Measurements from ENCODE around the gene HERPUD1.
A peak's percentile ranks its signal among the peaks of the same experiment; 100 is the strongest.
"Not testable (repeated sequence)": the region's sequence is repeated elsewhere in the genome, so short reads cannot be mapped to it uniquely, and the experiment has no call there.

The HERPUD1 gene

GRCh38 chr16:56929639-56930038 is 2.3 kb upstream of the HERPUD1 start:
- DNase-seq, result no peak
- Histone ChIP-seq H3K9me3 (ENCODE audit: control extremely low read depth in 1 of 5, control insufficient read depth in 4 of 5, insufficient read depth in 2 of 5, low read depth in 1 of 5, low read length in 4 of 5) (no peaks in the 10 kb centered on the region), H3K4me1 (ENCODE audit: control extremely low read depth in 1 of 4, control insufficient read depth in 4 of 4, insufficient read depth in 4 of 4, low read length in 3 of 4) (peaks cover 5 to 31% (median 18%) of the 10 kb centered on the region in 4 experiments), H3K4me3 (ENCODE audit: control insufficient read depth in 1 of 7, extremely low read depth in 1 of 7, insufficient read depth in 4 of 7, low read depth in 2 of 7, low read length in 6 of 7) (no peak overlapping the region), H3K27me3 (replicated peaks in 2 of 5; ENCODE audit: control insufficient read depth in 4 of 5, insufficient read depth in 5 of 5, low read length in 4 of 5) (peaks cover 0 to 25% (median 2%) of the 10 kb centered on the region in 5 experiments), H3K27ac (ENCODE audit: insufficient read depth in 1 of 2, low read depth in 1 of 2, low read length in 2 of 2, poor library complexity in 1 of 2, severe bottlenecking in 2 of 2) (no peak overlapping the region), H3K36me3 (ENCODE audit: control insufficient read depth in 4 of 4, insufficient read depth in 4 of 4, low read length in 3 of 4) (no peaks in the 10 kb centered on the region)
- POLR2A ChIA-PET, result no interaction called here
- CTCF ChIA-PET, result no interaction called here
- WGBS (ENCODE audit: insufficient coverage), result 100% methylated on average over 3 of the region's 4 CpGs

GRCh38 chr16:56930486-56931270 is 1.3 kb upstream of the HERPUD1 start:
- 91% methylated on average over 14 of the region's 15 CpGs for WGBS (ENCODE audit: insufficient coverage)
- no peaks in the 10 kb centered on the region for H3K9me3 ChIP-seq (ENCODE audit: control extremely low read depth in 1 of 5, control insufficient read depth in 4 of 5, insufficient read depth in 2 of 5, low read depth in 1 of 5, low read length in 4 of 5)
- peak overlapping the region in 1 of 2 experiments; percentile 92 for H3K27ac ChIP-seq (ENCODE audit: insufficient read depth in 1 of 2, low read depth in 1 of 2, low read length in 2 of 2, poor library complexity in 1 of 2, severe bottlenecking in 2 of 2)
- ChIA-PET CTCF (interaction anchor here (0.7 kb wide), 1 partner anchor 12 kb away, joined by 3 read pairs; no protein-coding TSS in a partner anchor), POLR2A (no interaction called here)
- H3K4me1 ChIP-seq (ENCODE audit: control extremely low read depth in 1 of 4, control insufficient read depth in 4 of 4, insufficient read depth in 4 of 4, low read length in 3 of 4), result peaks cover 5 to 29% (median 18%) of the 10 kb centered on the region in 4 experiments
- H3K4me3 ChIP-seq (ENCODE audit: control insufficient read depth in 1 of 7, extremely low read depth in 1 of 7, insufficient read depth in 4 of 7, low read depth in 2 of 7, low read length in 6 of 7), result no peak overlapping the region
- H3K27me3 ChIP-seq (replicated peaks in 2 of 5; ENCODE audit: control insufficient read depth in 4 of 5, insufficient read depth in 5 of 5, low read length in 4 of 5), result peaks cover 0 to 23% (median 2%) of the 10 kb centered on the region in 5 experiments
- H3K36me3 ChIP-seq (ENCODE audit: control insufficient read depth in 4 of 4, insufficient read depth in 4 of 4, low read length in 3 of 4), result peaks cover 0 to 8% (median 5%) of the 10 kb centered on the region in 4 experiments
- no peak for DNase-seq

GRCh38 chr16:56931271-56931891 is 561 bp upstream of the HERPUD1 start:
- no peak for DNase-seq
- peaks cover 2 to 15% (median 8%) of the 10 kb centered on the region in 4 experiments for H3K36me3 ChIP-seq (ENCODE audit: control insufficient read depth in 4 of 4, insufficient read depth in 4 of 4, low read length in 3 of 4)
- WGBS (ENCODE audit: insufficient coverage), result 44% methylated on average over 16 of the region's 25 CpGs
- H3K9me3 ChIP-seq (ENCODE audit: control extremely low read depth in 1 of 5, control insufficient read depth in 4 of 5, insufficient read depth in 2 of 5, low read depth in 1 of 5, low read length in 4 of 5), result no peaks in the 10 kb centered on the region
- H3K4me1 ChIP-seq (ENCODE audit: control extremely low read depth in 1 of 4, control insufficient read depth in 4 of 4, insufficient read depth in 4 of 4, low read length in 3 of 4), result peaks cover 5 to 29% (median 18%) of the 10 kb centered on the region in 4 experiments
- H3K27ac ChIP-seq (ENCODE audit: insufficient read depth in 1 of 2, low read depth in 1 of 2, low read length in 2 of 2, poor library complexity in 1 of 2, severe bottlenecking in 2 of 2), result peak overlapping the region; percentile 75 to 92
- H3K27me3 ChIP-seq (replicated peaks in 2 of 5; ENCODE audit: control insufficient read depth in 4 of 5, insufficient read depth in 5 of 5, low read length in 4 of 5), result peaks cover 0 to 17% (median 2%) of the 10 kb centered on the region in 5 experiments
- POLR2A ChIA-PET, result interaction anchor here (1.1 kb wide), 1 partner anchor 11 kb away, joined by 3 read pairs; no protein-coding TSS in a partner anchor
- peak overlapping the region; percentile 21 to 99 (median 97) for H3K4me3 ChIP-seq (ENCODE audit: control insufficient read depth in 1 of 7, extremely low read depth in 1 of 7, insufficient read depth in 4 of 7, low read depth in 2 of 7, low read length in 6 of 7)
- CTCF ChIA-PET, result no interaction called here

- POLR2A ChIA-PET, result no interaction called here
Measured at GRCh38 chr16:56932721-56933619, 1.0 kb downstream of the HERPUD1 start.

DNA sequence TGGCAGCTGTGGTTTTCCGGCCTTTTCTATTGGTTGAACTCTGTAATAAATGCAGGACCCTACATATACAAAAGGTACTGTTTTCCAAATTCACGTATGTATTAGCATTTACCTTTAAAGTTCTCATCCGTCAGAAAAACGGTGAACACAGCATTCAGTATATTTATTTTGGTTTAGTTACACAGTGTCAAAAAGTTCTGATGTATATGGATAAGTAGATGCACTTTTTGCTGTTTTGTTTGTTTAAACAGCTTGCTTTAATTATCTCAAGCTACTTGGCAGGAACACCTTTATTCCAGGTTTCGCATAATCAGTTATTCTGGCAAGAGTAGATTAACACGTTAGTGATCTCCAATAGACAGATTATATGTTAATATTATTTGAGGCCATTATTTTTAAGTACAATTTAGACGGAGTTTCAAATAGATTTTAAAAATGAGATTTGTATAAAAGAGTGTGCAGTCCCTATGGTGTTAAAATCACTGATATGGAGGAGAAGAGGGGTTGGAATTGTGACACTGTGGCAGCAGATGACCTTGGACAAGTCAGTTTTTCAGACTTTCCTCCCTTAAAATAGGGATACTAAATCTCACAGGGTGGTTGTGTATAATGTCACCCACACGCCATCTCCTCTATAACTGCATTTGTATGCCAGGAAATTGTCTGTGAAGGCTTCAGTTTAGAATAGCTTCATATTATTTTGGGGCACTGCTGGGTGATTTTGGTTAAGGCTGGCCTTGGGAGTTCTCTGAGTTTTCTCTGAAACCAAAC is 2.1 kb downstream of the HERPUD1 start:
- peaks cover 18 to 38% (median 29%) of the 10 kb centered on the region in 4 experiments for H3K36me3 ChIP-seq (ENCODE audit: control insufficient read depth in 4 of 4, insufficient read depth in 4 of 4, low read length in 3 of 4)
- 61% methylated on average over 2 of the region's 8 CpGs for WGBS (ENCODE audit: insufficient coverage)
- ChIA-PET POLR2A (interaction anchor here (0.7 kb wide), 1 partner anchor 8 kb away, joined by 3 read pairs; no protein-coding TSS in a partner anchor), CTCF (interaction anchor here (0.5 to 1.4 kb wide), 4 partner anchors 19 to 80 kb away, joined by 3 to 6 read pairs (median 4); no protein-coding TSS in a partner anchor)
- peak overlapping the region in 4 of 7 experiments; percentile 17 to 98 (median 85) for H3K4me3 ChIP-seq (ENCODE audit: control insufficient read depth in 1 of 7, extremely low read depth in 1 of 7, insufficient read depth in 4 of 7, low read depth in 2 of 7, low read length in 6 of 7)
- peaks cover 5 to 29% (median 20%) of the 10 kb centered on the region in 4 experiments for H3K4me1 ChIP-seq (ENCODE audit: control extremely low read depth in 1 of 4, control insufficient read depth in 4 of 4, insufficient read depth in 4 of 4, low read length in 3 of 4)
- no peaks in the 10 kb centered on the region for H3K9me3 ChIP-seq (ENCODE audit: control extremely low read depth in 1 of 5, control insufficient read depth in 4 of 5, insufficient read depth in 2 of 5, low read depth in 1 of 5, low read length in 4 of 5)
- no peaks in the 10 kb centered on the region for H3K27me3 ChIP-seq (replicated peaks in 2 of 5; ENCODE audit: control insufficient read depth in 4 of 5, insufficient read depth in 5 of 5, low read length in 4 of 5)
- no peak for DNase-seq
- H3K27ac ChIP-seq (ENCODE audit: insufficient read depth in 1 of 2, low read depth in 1 of 2, low read length in 2 of 2, poor library complexity in 1 of 2, severe bottlenecking in 2 of 2), result peak overlapping the region in 1 of 2 experiments; percentile 92

More at GRCh38 chr16:56932721-56933619, 1.0 kb downstream of the HERPUD1 start:
- Histone ChIP-seq H3K4me1 (ENCODE audit: control extremely low read depth in 1 of 4, control insufficient read depth in 4 of 4, insufficient read depth in 4 of 4, low read length in 3 of 4) (peaks cover 5 to 29% (median 18%) of the 10 kb centered on the region in 4 experiments), H3K4me3 (ENCODE audit: control insufficient read depth in 1 of 7, extremely low read depth in 1 of 7, insufficient read depth in 4 of 7, low read depth in 2 of 7, low read length in 6 of 7) (peak overlapping the region; percentile 78 to 99 (median 97)), H3K27ac (ENCODE audit: insufficient read depth in 1 of 2, low read depth in 1 of 2, low read length in 2 of 2, poor library complexity in 1 of 2, severe bottlenecking in 2 of 2) (peak overlapping the region; percentile 75 to 92), H3K36me3 (ENCODE audit: control insufficient read depth in 4 of 4, insufficient read depth in 4 of 4, low read length in 3 of 4) (peaks cover 10 to 29% (median 22%) of the 10 kb centered on the region in 4 experiments), H3K27me3 (replicated peaks in 2 of 5; ENCODE audit: control insufficient read depth in 4 of 5, insufficient read depth in 5 of 5, low read length in 4 of 5) (peaks cover 0 to 5% (median 0%) of the 10 kb centered on the region in 5 experiments), H3K9me3 (ENCODE audit: control extremely low read depth in 1 of 5, control insufficient read depth in 4 of 5, insufficient read depth in 2 of 5, low read depth in 1 of 5, low read length in 4 of 5) (no peaks in the 10 kb centered on the region)
- DNase-seq, result peak; percentile 44 to 64 (median 55)
- 6% methylated on average over 18 of the region's 25 CpGs for WGBS (ENCODE audit: insufficient coverage)
- CTCF ChIA-PET, result interaction anchor here (1.3 to 1.4 kb wide), 2 partner anchors 20 to 70 kb away, joined by 4 to 6 read pairs; no protein-coding TSS in a partner anchor

GRCh38 chr16:56934599-56935145 is 2.7 kb downstream of the HERPUD1 start:
- DNase-seq; POLR2A ChIA-PET; H3K27me3 ChIP-seq (replicated peaks in 2 of 5; ENCODE audit: control insufficient read depth in 4 of 5, insufficient read depth in 5 of 5, low read length in 4 of 5); H3K9me3 ChIP-seq (ENCODE audit: control extremely low read depth in 1 of 5, control insufficient read depth in 4 of 5, insufficient read depth in 2 of 5, low read depth in 1 of 5, low read length in 4 of 5): not testable (repeated sequence)
- peak overlapping the region in 1 of 7 experiments; percentile 92 for H3K4me3 ChIP-seq (ENCODE audit: control insufficient read depth in 1 of 7, extremely low read depth in 1 of 7, insufficient read depth in 4 of 7, low read depth in 2 of 7, low read length in 6 of 7)
- H3K4me1 ChIP-seq (ENCODE audit: control extremely low read depth in 1 of 4, control insufficient read depth in 4 of 4, insufficient read depth in 4 of 4, low read length in 3 of 4), result peaks cover 5 to 29% (median 20%) of the 10 kb centered on the region in 4 experiments
- peaks cover 23 to 45% (median 34%) of the 10 kb centered on the region in 4 experiments for H3K36me3 ChIP-seq (ENCODE audit: control insufficient read depth in 4 of 4, insufficient read depth in 4 of 4, low read length in 3 of 4)
- CTCF ChIA-PET, result interaction anchor here (1.3 kb wide), 1 partner anchor 68 kb away, joined by 3 read pairs; no protein-coding TSS in a partner anchor
- WGBS (ENCODE audit: insufficient coverage), result 100% methylated on average over 3 of the region's 8 CpGs
- H3K27ac ChIP-seq (ENCODE audit: insufficient read depth in 1 of 2, low read depth in 1 of 2, low read length in 2 of 2, poor library complexity in 1 of 2, severe bottlenecking in 2 of 2), result peak overlapping the region in 1 of 2 experiments; percentile 92

Data from common myeloid progenitor, CD34-positive (primary cell).